MM.1S (cell line): ENCODE results near the gene BCAS3.
"Not testable (repeated sequence)": the region's sequence is repeated elsewhere in the genome, so short reads cannot be mapped to it uniquely, and the experiment has no call there.

ENCODE experiments used
- DNase-seq: peaks from one replicate; pipeline ENCODE4 v3.0.0-alpha.2; 2015
- H2AFZ ChIP-seq: fragments of 300-600 bp; sonication (generic); 2 replicates; pipeline ENCODE4 v1.6.0; 2016; ENCODE audit warnings: antibody characterized with exemption, low read length
- H3F3A ChIP-seq: fragments of 300-600 bp; sonication (generic); 2 replicates; pipeline ENCODE4 v1.6.1; 2016; ENCODE audit warnings: mild to moderate bottlenecking, antibody characterized with exemption, low read length, moderate library complexity, mixed read lengths; ENCODE audit not compliant: insufficient read depth
- H3K27ac ChIP-seq: fragments of 300-600 bp; sonication (generic); 2 replicates; pipeline ENCODE4 v1.5.1; 2016; ENCODE audit warnings: mild to moderate bottlenecking, low read length
- H3K27me3 ChIP-seq: fragments of 300-600 bp; sonication (generic); replicated peaks from 2 replicates; pipeline ENCODE4 v1.6.0; 2016; ENCODE audit warnings: low read length; ENCODE audit not compliant: insufficient read depth
- H3K36me3 ChIP-seq: fragments of 300-600 bp; sonication (generic); replicated peaks from 2 replicates; pipeline ENCODE4 v1.6.1; 2016; ENCODE audit warnings: mild to moderate bottlenecking, low read length, mixed read lengths; ENCODE audit not compliant: insufficient read depth
- H3K4me1 ChIP-seq: fragments of 300-600 bp; sonication (generic); 2 replicates; pipeline ENCODE4 v1.6.1; 2016; ENCODE audit warnings: low read length, mixed read lengths
- H3K4me2 ChIP-seq: fragments of 300-600 bp; sonication (generic); 2 replicates; pipeline ENCODE4 v1.6.0; 2016; ENCODE audit warnings: low read depth, low read length
- H3K4me3 ChIP-seq: fragments of 300-600 bp; sonication (generic); 2 replicates; pipeline ENCODE4 v1.5.1; 2016; ENCODE audit warnings: low read length, mixed read lengths
- H3K79me2 ChIP-seq: fragments of 300-600 bp; sonication (generic); 2 replicates; pipeline ENCODE4 v1.6.1; 2016; ENCODE audit warnings: mixed run types, low read length, mixed read lengths
- H3K9ac ChIP-seq: fragments of 300-600 bp; sonication (generic); 2 replicates; pipeline ENCODE4 v1.6.1; 2016; ENCODE audit warnings: low read length, mixed read lengths
- H3K9me2 ChIP-seq: fragments of 300-600 bp; sonication (generic); replicated peaks from 2 replicates; pipeline ENCODE4 v1.6.1; 2016; ENCODE audit warnings: mild to moderate bottlenecking, low read length, mixed read lengths; ENCODE audit not compliant: insufficient read depth
- H3K9me3 ChIP-seq: fragments of 300-600 bp; sonication (generic); replicated peaks from 2 replicates; pipeline ENCODE4 v1.6.1; 2016; ENCODE audit warnings: mild to moderate bottlenecking, low read length, mixed read lengths; ENCODE audit not compliant: insufficient read depth
- H4K20me1 ChIP-seq: fragments of 300-600 bp; sonication (generic); 2 replicates; pipeline ENCODE4 v1.6.1; 2016; ENCODE audit warnings: mild to moderate bottlenecking, low read length, moderate library complexity, mixed read lengths; ENCODE audit not compliant: insufficient read depth
- CTCF ChIP-seq: fragments of 300-600 bp; sonication (generic); IDR thresholded peaks from 2 replicates; pipeline ENCODE4 v1.5.1; 2016; ENCODE audit warnings: antibody characterized with exemption, low read length, mixed read lengths
- EZH2 ChIP-seq: fragments of 300-600 bp; sonication (generic); optimal IDR thresholded peaks from 2 replicates; pipeline ENCODE3; 2017; ENCODE audit warnings: low read depth, mild to moderate bottlenecking, antibody characterized with exemption, low read length, mixed read lengths
- EZH2phosphoT487 ChIP-seq: fragments of 300-600 bp; sonication (generic); IDR thresholded peaks from 2 replicates; pipeline ENCODE4 v1.6.1; 2018; ENCODE audit warnings: antibody characterized with exemption, low read length

BCAS3 gene

GRCh38 chr17:61026818-61027217 is 349.2 kb downstream of the BCAS3 start:
- H3K79me2 ChIP-seq: no peaks in the 10 kb centered on the region
- no peaks in the 10 kb centered on the region for H3K36me3 ChIP-seq
- TF ChIP-seq EZH2 (no peak), CTCF (no peak), EZH2phosphoT487 (no peak)
- H2AFZ ChIP-seq: no peak overlapping the region
- H3K9ac ChIP-seq: no peak overlapping the region
- H3K9me3 ChIP-seq: no peaks in the 10 kb centered on the region
- H4K20me1 ChIP-seq: no peaks in the 10 kb centered on the region
- H3K27me3 ChIP-seq: no peaks in the 10 kb centered on the region
- H3K4me3 ChIP-seq: no peak overlapping the region
- H3K4me1 ChIP-seq: no peaks in the 10 kb centered on the region
- no peak for DNase-seq
- no peaks in the 10 kb centered on the region for H3F3A ChIP-seq
- H3K9me2 ChIP-seq: no peaks in the 10 kb centered on the region
- H3K27ac ChIP-seq: no peak overlapping the region
- H3K4me2 ChIP-seq: no peak overlapping the region

DNA sequence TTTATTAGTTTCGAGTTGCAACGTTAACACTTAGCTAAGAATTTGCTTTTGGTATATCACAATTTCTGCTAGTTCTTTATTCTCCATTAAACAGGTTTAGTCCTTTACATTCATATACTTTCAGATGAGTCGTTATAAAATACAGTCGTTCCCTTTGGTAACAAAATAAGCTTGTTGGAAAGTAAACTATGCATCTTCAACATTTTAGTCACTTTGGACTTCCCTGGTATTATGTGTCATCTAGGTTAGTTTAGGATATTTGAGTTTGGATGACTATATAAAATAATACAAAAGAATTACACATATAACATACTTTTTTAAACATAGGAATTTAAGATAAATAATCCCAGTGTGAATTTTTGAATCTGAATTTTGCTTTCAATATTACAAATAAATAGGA is 351.5 kb downstream of the BCAS3 start:
- H3K27me3 ChIP-seq: no peaks in the 10 kb centered on the region
- no peaks in the 10 kb centered on the region for H3K79me2 ChIP-seq
- H3K4me1 ChIP-seq: no peaks in the 10 kb centered on the region
- DNase-seq: no peak
- H2AFZ ChIP-seq: no peak overlapping the region
- TF ChIP-seq EZH2phosphoT487: no peak
- TF ChIP-seq EZH2: no peak
- TF ChIP-seq CTCF: no peak
- no peaks in the 10 kb centered on the region for H3K9me2 ChIP-seq
- no peak overlapping the region for H3K4me3 ChIP-seq
- no peak overlapping the region for H3K4me2 ChIP-seq
- no peak overlapping the region for H3K9ac ChIP-seq
- no peaks in the 10 kb centered on the region for H3K36me3 ChIP-seq
- no peaks in the 10 kb centered on the region for H3K9me3 ChIP-seq
- H3F3A ChIP-seq: no peaks in the 10 kb centered on the region
- no peaks in the 10 kb centered on the region for H4K20me1 ChIP-seq
- H3K27ac ChIP-seq: no peak overlapping the region

DNA sequence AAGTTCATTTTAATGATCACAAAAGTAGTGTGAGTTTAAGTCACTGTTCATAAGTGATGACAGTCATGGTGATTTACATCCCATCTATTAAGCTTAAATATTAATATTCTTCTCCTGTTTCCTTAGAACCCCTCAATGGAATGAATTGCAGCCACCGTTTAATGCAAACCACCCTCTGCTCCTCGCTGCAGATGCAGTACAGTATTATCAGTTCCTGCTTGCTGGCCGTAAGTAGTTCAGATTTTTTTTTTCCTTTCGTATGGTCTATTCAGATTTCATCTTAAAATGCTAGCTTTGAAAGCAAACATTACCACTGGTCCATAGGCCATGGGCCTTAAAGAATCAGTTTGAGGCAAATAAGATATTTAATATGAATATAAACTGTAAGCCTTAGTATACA is 363.0 kb downstream of the BCAS3 start:
- H3K4me3 ChIP-seq: no peak overlapping the region
- no peaks in the 10 kb centered on the region for H3K36me3 ChIP-seq
- H4K20me1 ChIP-seq: no peaks in the 10 kb centered on the region
- H3K27ac ChIP-seq: no peak overlapping the region
- no peak overlapping the region for H3K4me2 ChIP-seq
- no peaks in the 10 kb centered on the region for H3K79me2 ChIP-seq
- H3K9me3 ChIP-seq: no peaks in the 10 kb centered on the region
- no peaks in the 10 kb centered on the region for H3K4me1 ChIP-seq
- H2AFZ ChIP-seq: no peak overlapping the region
- H3K27me3 ChIP-seq: no peaks in the 10 kb centered on the region
- DNase-seq: no peak
- no peak overlapping the region for H3K9ac ChIP-seq
- no peaks in the 10 kb centered on the region for H3K9me2 ChIP-seq
- TF ChIP-seq EZH2phosphoT487 (no peak), EZH2 (no peak), CTCF (no peak)
- no peaks in the 10 kb centered on the region for H3F3A ChIP-seq

DNA sequence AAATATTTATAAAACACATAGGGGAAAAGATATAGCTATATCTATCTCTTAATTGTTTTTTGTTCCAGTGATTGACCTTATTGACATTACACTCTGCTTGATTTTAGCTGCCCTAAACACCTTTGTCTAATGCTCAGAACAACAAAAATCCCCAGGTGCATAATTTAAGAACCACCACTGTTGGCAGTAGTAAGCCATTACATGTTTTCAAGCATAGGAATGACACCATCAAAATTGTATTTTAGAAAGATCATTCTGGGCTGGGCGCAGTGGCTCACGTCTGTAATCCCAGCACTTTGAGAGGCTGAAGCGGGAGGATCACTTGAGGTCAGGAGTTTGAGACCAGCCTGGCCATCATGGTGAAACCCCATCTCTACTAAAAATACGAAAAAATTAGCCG is 364.7 kb downstream of the BCAS3 start:
- DNase-seq, H3K9ac ChIP-seq, H3K36me3 ChIP-seq, H3K27ac ChIP-seq, H3K9me3 ChIP-seq, H3K4me1 ChIP-seq, H4K20me1 ChIP-seq, H3K4me2 ChIP-seq, H3K9me2 ChIP-seq, H3F3A ChIP-seq, H2AFZ ChIP-seq, H3K79me2 ChIP-seq, H3K4me3 ChIP-seq, H3K27me3 ChIP-seq: not testable (repeated sequence)
